ENCODE data around the gene ADI1. TPM values are rescaled to one million over a fixed set of nuclear protein-coding genes. Genes with fewer than 3 reads are reported as not detected.

Gene ADI1
- total RNA-seq, 3 donors from 2014 or later: 47.2 to 81.3 (median 78.2) TPM

- intact Hi-C loops (cut with DNase I; ENCODE audit: low total_unique reads): no loop called here
- Histone ChIP-seq H3K4me3 (no peak overlapping the region), H3K9me3 (peaks cover 0 to 3% of the 10 kb centered on the region in 2 donors), H3K27ac (peak overlapping the region in 1 of 2 donors; percentile 43), H3K36me3 (no peaks in the 10 kb centered on the region), H3K4me1 (no peaks in the 10 kb centered on the region), H3K27me3 (no peaks in the 10 kb centered on the region)
- DNase-seq (ENCODE audit: low spot score in 2 of 2): no peak
- TF ChIP-seq POLR2AphosphoS5 (IDR thresholded peaks at IDR 0.05): no peak
- TF ChIP-seq POLR2A (IDR thresholded peaks at IDR 0.05): no peak
- TF ChIP-seq, protein P1, sequence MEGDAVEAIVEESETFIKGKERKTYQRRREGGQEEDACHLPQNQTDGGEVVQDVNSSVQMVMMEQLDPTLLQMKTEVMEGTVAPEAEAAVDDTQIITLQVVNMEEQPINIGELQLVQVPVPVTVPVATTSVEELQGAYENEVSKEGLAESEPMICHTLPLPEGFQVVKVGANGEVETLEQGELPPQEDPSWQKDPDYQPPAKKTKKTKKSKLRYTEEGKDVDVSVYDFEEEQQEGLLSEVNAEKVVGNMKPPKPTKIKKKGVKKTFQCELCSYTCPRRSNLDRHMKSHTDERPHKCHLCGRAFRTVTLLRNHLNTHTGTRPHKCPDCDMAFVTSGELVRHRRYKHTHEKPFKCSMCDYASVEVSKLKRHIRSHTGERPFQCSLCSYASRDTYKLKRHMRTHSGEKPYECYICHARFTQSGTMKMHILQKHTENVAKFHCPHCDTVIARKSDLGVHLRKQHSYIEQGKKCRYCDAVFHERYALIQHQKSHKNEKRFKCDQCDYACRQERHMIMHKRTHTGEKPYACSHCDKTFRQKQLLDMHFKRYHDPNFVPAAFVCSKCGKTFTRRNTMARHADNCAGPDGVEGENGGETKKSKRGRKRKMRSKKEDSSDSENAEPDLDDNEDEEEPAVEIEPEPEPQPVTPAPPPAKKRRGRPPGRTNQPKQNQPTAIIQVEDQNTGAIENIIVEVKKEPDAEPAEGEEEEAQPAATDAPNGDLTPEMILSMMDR (IDR thresholded peaks at IDR 0.05): no peak
Measured at GRCh38 chr2:3487028-3487425, 32.3 kb downstream of the ADI1 start.

- Histone ChIP-seq H3K4me3 (no peak overlapping the region), H3K36me3 (no peaks in the 10 kb centered on the region), H3K27me3 (no peaks in the 10 kb centered on the region), H3K9me3 (peaks cover 0 to 3% of the 10 kb centered on the region in 2 donors), H3K4me1 (no peaks in the 10 kb centered on the region), H3K27ac (no peak overlapping the region)
- TF ChIP-seq POLR2A (IDR thresholded peaks at IDR 0.05) (no peak), POLR2AphosphoS5 (IDR thresholded peaks at IDR 0.05) (no peak)
- TF ChIP-seq, protein P1 (IDR thresholded peaks at IDR 0.05): no peak
- intact Hi-C loops (cut with DNase I; ENCODE audit: low total_unique reads): no loop called here
- peak in 1 of 2 donors; percentile 25 for DNase-seq (ENCODE audit: low spot score in 2 of 2)
Measured at GRCh38 chr2:3486047-3487027, 33.0 kb downstream of the ADI1 start.

DNA sequence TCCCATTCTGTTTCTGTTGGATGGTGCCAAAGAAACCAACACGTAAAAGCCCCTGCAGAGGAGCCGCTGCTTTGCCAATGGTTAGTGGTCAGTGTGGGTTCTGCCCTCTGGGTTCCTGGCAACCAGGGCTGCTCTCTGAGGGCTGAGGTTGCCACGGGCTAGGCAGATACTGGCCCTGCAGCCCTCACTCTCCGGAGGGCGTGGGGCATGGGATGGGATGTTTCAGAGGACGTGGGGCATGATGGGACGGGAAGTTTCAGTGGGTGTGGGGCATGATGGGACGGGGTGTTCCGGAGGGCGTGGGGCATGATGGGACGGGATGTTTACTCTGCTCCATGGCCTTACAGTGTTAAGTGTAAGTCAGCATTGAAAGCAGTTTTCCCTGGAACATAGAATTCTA, 34.2 kb downstream of the ADI1 start:
- H3K27ac ChIP-seq: no peak overlapping the region
- TF ChIP-seq POLR2A (IDR thresholded peaks at IDR 0.05): no peak
- TF ChIP-seq POLR2AphosphoS5 (IDR thresholded peaks at IDR 0.05): no peak
- TF ChIP-seq, protein P1 (IDR thresholded peaks at IDR 0.05): no peak
- no peaks in the 10 kb centered on the region for H3K27me3 ChIP-seq
- intact Hi-C loops (cut with DNase I; ENCODE audit: low total_unique reads): no loop called here
- no peaks in the 10 kb centered on the region for H3K4me1 ChIP-seq
- H3K36me3 ChIP-seq: no peaks in the 10 kb centered on the region
- H3K4me3 ChIP-seq: no peak overlapping the region
- peaks cover 0 to 3% of the 10 kb centered on the region in 2 donors for H3K9me3 ChIP-seq
- peak in 1 of 2 donors; percentile 43 for DNase-seq (ENCODE audit: low spot score in 2 of 2)

- no peak for TF ChIP-seq POLR2A (IDR thresholded peaks at IDR 0.05)
- no peak for TF ChIP-seq POLR2AphosphoS5 (IDR thresholded peaks at IDR 0.05)
- TF ChIP-seq, protein P1 (IDR thresholded peaks at IDR 0.05): no peak
- Histone ChIP-seq H3K9me3 (peaks cover 0 to 3% of the 10 kb centered on the region in 2 donors), H3K27me3 (no peaks in the 10 kb centered on the region), H3K27ac (no peak overlapping the region), H3K4me3 (no peak overlapping the region), H3K36me3 (no peaks in the 10 kb centered on the region), H3K4me1 (no peaks in the 10 kb centered on the region)
- DNase-seq (ENCODE audit: low spot score in 2 of 2): peak in 1 of 2 donors; percentile 44
- intact Hi-C loops (cut with DNase I; ENCODE audit: low total_unique reads): no loop called here
Measured at GRCh38 chr2:3483986-3484960, 35.1 kb downstream of the ADI1 start.

All from breast epithelium (tissue), 4 donors.